NCI-H2227 (cell line): ENCODE results near the gene PSMD12.
"Not testable (repeated sequence)": the region's sequence is repeated elsewhere in the genome, so short reads cannot be mapped to it uniquely, and the experiment has no call there.

Experiments
- DNase-seq: peaks from one replicate; lab custom pipeline; 2025; ENCODE audit not compliant: unreplicated experiment; lab: John Stamatoyannopoulos, UW

Gene PSMD12

GRCh38 chr17:67388536-67388935 lies 22.2 kb upstream of the PSMD12 start:
- not testable (repeated sequence) for DNase-seq

GRCh38 chr17:67386965-67387551 lies 20.7 kb upstream of the PSMD12 start:
- peak; percentile 67 for DNase-seq

GRCh38 chr17:67385122-67385988 lies 19.0 kb upstream of the PSMD12 start:
- DNase-seq: no peak

GRCh38 chr17:67381929-67382257 lies 15.5 kb upstream of the PSMD12 start:
- no peak for DNase-seq

DNA sequence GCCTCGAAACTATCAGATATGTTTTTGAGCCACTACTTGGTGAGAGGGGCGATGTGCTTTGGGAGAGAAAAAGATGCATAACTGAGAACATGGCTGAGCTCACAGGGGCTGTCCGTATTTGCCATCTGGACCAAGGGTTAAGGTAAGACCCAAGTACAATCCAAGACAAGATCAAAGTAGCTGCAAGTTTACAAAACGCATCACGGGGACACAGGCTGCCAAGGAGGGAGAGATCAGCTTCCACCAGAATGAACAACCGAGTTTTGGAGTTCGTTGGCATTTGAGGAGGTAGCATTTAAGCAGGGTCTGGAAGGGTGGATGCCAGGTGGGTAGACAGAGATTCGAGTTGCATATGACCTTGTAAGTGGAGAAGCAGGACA lies 12.9 kb upstream of the PSMD12 start:
- no peak for DNase-seq

- DNase-seq: peak; percentile 90
These were observed 12.3 kb upstream of the PSMD12 start for GRCh38 chr17:67378454-67379250.

DNA sequence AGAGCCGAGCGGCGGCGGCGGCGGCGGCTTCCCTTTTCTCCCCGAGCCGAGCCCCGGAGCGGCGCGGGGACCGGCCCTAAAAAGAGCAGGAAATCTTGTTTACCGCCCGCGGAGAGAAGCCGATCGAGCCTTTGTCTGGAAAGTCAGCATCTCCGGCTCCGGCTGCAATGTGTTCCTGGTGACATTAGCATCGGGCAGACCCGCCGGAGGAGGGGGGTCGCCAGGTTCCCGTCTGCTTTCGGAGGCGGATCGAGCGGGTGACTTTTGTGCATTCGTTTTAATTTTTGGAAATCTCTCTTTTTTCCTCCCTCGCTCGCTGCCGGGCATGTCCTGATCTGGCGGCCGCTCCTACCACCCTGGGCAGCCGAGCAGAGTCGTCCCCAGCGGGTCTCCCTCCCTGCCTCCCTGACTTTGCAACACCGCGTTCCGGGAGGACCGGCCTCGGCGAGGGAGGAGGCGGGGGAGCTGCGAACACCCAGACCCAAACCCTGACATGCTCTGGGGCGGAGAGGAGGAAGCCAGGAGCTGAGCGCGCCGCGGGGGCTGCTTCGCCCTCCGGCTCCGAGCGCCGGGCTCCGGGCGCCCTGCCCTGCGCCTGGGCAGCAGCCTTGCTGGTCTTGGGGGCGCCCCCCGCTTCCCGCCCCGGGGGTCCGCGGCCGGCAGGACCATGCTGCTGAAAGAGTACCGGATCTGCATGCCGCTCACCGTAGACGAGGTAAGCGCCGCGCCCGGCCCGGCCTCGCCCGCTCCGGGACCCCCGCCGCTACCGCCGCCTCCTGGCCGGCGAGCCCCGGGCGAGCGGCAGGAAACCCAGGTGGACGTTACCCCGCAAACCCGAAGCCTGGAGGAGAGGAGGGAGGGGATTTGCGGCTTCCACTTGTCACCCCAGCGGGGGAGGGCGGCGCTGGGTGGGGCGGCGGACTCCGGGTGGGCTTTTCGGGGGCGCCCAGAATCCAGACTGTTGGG lies 11.4 kb upstream of the PSMD12 start:
- peak; percentile 69 for DNase-seq

- DNase-seq: peak; percentile 93
These were observed 10.5 kb upstream of the PSMD12 start, which contains the start of gene PITPNC1 for GRCh38 chr17:67376737-67377487. TSS of gene PITPNC1 (plus strand) at chr17:67377281.

- DNase-seq: no peak
These were observed 10.0 kb upstream of the PSMD12 start for GRCh38 chr17:67376415-67376736.

GRCh38 chr17:67375716-67376115 lies 9.3 kb upstream of the PSMD12 start:
- DNase-seq: no peak

DNA sequence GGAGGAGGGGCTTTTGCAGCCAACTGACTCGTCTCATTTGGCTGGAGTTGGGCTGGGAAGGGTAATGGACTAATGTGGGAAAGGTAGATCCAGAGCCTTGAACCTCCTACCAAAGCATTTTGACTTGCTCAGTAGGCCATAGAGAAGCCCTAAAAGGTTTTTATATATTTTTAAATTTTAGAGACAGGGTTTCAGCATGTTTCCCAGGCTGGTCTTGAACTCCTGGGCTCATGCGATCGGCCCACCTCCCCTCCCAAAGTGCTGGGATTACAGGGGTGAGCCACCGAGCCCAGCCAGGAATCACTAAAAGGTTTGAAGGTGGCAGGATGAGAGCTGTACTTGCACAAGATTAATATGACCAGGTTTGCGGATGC lies 8.7 kb upstream of the PSMD12 start:
- DNase-seq: no peak

DNA sequence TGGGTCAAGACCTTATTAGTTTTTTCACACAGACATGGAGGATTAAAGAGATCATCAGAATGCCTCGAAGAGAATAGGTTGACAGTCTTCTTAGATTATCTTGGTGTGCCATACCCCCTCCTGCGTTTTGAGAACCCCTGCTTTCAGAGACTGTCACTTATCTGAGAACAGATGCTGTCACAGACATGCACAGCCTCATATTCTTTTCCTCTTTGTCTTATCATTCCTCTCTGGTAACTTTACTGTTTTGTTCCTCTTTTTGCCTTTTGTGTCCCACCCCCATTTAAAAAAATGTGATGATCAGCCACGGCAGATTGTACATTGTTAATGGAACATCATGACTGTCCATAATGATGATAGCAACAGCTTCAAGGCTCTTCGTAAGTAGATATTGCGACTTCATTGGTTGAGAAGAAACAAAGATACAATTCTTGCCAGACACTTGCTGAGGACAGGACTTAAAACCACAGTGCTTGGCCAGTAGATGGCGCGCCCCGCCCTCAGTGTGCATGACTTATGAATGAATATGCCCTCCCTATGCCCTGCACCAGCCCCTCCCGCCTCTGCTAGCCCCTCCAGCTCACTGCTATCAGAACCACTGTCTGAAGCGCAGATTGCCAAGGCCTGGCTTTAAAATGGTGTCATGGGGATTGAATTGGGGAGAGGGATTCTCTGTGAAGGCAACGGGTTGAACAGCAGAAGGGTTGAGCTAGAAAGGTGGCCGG lies 8.1 kb upstream of the PSMD12 start:
- peak; percentile 90 for DNase-seq

DNA sequence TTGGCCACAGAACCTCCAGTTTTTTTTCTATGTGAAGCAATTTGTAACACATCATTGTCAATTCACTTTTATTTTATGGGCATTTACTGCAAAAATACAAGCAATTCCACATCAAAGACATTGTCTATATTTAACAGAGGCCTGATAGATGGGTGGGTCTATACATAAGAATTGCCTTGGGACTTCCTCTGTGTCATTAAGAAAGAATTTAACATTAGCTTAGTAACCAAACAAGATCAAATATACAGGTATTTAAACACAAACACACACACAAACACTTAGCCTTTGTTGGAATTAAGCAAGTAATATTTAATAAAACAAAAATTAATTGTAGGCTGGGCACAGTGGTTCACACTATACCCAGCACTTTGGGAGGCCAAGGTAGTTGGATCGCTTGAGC lies 6.4 kb upstream of the PSMD12 start:
- DNase-seq: no peak

- no peak for DNase-seq
These were observed 3.3 kb upstream of the PSMD12 start for GRCh38 chr17:67369676-67370075.

- no peak for DNase-seq
These were observed 612 bp downstream of the PSMD12 start for GRCh38 chr17:67365738-67366192.

GRCh38 chr17:67364847-67365737 lies 1.3 kb downstream of the PSMD12 start:
- no peak for DNase-seq

GRCh38 chr17:67362173-67362572 lies 4.2 kb downstream of the PSMD12 start:
- DNase-seq: no peak

GRCh38 chr17:67360880-67361279 lies 5.5 kb downstream of the PSMD12 start:
- DNase-seq: no peak
